Fibroblast of lung (primary cell): Measurements from ENCODE around the gene PPP1R9B. TPM values are rescaled to one million over a fixed set of nuclear protein-coding genes. Genes with fewer than 3 reads are reported as not detected.
A peak's percentile ranks its signal among the peaks of the same experiment; 100 is the strongest.

Experiments
- DNase-seq, 2 donors: peaks; one replicate each; pipeline versions ENCODE4 v3.0.0 to v3.0.0-alpha.2; 2010; ENCODE audit warnings: low read depth in 2 of 2
- H2AFZ ChIP-seq: 2 replicates; pipeline ENCODE4 v1.5.1; 2012; ENCODE audit warnings: low read length, control low read depth, inconsistent platforms
- H3K27ac ChIP-seq: 2 replicates; pipeline ENCODE4 v1.5.1; 2011; ENCODE audit warnings: low read length, control low read depth; ENCODE audit not compliant: insufficient read depth
- H3K27me3 ChIP-seq: 2 replicates; pipeline ENCODE4 v1.5.1; 2011; ENCODE audit warnings: mild to moderate bottlenecking, low read length; ENCODE audit not compliant: control insufficient read depth, insufficient read depth
- H3K36me3 ChIP-seq: 2 replicates; pipeline ENCODE4 v1.5.1; 2011; ENCODE audit warnings: low read length; ENCODE audit not compliant: control insufficient read depth, insufficient read depth
- H3K4me1 ChIP-seq: 2 replicates; pipeline ENCODE4 v1.5.1; 2011; ENCODE audit warnings: low read length; ENCODE audit not compliant: control insufficient read depth, insufficient read depth; ENCODE audit errors: extremely low read depth
- H3K4me2 ChIP-seq: 2 replicates; pipeline ENCODE4 v1.5.1; 2011; ENCODE audit warnings: low read length, control low read depth; ENCODE audit not compliant: insufficient read depth; ENCODE audit errors: extremely low read depth
- H3K4me3 ChIP-seq, 4 experiments: fragments of 200-600 bp in 1 of 4; sonication (generic) in 1 of 4; replicated peaks in 1 of 4; 2 replicates each; pipeline ENCODE4 v1.5.1; 2011 to 2016; ENCODE audit warnings: low read length in 4 of 4, low read depth in 3 of 4, mild to moderate bottlenecking in 3 of 4, control low read depth in 2 of 4, inconsistent platforms in 1 of 4, mixed read lengths in 1 of 4; ENCODE audit not compliant: insufficient read depth in 1 of 4; ENCODE audit errors: control extremely low read depth in 1 of 4
- H3K79me2 ChIP-seq: 2 replicates; pipeline ENCODE4 v1.5.1; 2012; ENCODE audit warnings: mild to moderate bottlenecking, low read length, inconsistent platforms; ENCODE audit not compliant: control insufficient read depth, insufficient read depth
- H3K9ac ChIP-seq: 2 replicates; pipeline ENCODE4 v1.5.1; 2011; ENCODE audit warnings: mild to moderate bottlenecking, low read length, control low read depth; ENCODE audit not compliant: insufficient read depth
- H3K9me3 ChIP-seq: 2 replicates; pipeline ENCODE4 v1.5.1; 2012; ENCODE audit warnings: low read depth, low read length; ENCODE audit not compliant: control insufficient read depth, insufficient read depth
- H4K20me1 ChIP-seq: 2 replicates; pipeline ENCODE4 v1.5.1; 2011; ENCODE audit warnings: low read length; ENCODE audit not compliant: control insufficient read depth, insufficient read depth; ENCODE audit errors: extremely low read depth
- EZH2 ChIP-seq: IDR thresholded peaks from 2 replicates; pipeline ENCODE4 v1.5.1; 2012; ENCODE audit warnings: low read length, control low read depth, mild to moderate bottlenecking; ENCODE audit errors: missing control alignments
- polyA plus RNA-seq, 2 donors: library from polyadenylated mRNA; depleted of rRNA in 1 of 2; stranded (reverse) in 1 of 2; unstranded in 1 of 2; fragments of >200 nt; gene quantifications; 2 replicates each; pipeline ENCODE4 v1.2.1, GENCODE V29; 2011 to 2012; ENCODE audit warnings: missing spikeins in 1 of 2
- total RNA-seq: library from RNA; depleted of rRNA; stranded (reverse); fragments of >200 nt; gene quantifications from 2 replicates; pipeline ENCODE4 v1.2.1, GENCODE V29; 2014
- TF ChIP-seq, protein P1 (sequence below), 2 donors: IDR thresholded peaks in 1 of 2; conservative IDR thresholded peaks in 1 of 2; 1 replicate in 1 of 2; 2 replicates in 1 of 2; pipeline ENCODE4 v1.5.1; 2011 to 2012; ENCODE audit warnings: low read length in 2 of 2, control low read depth in 1 of 2, inconsistent platforms in 1 of 2, low read depth in 1 of 2, mild to moderate bottlenecking in 1 of 2

PPP1R9B gene
- total and polyA plus RNA-seq, 2 donors (not counting 1 experiment from before 2014, with no cell fraction given): 22.1 to 41.5 TPM

DNA sequence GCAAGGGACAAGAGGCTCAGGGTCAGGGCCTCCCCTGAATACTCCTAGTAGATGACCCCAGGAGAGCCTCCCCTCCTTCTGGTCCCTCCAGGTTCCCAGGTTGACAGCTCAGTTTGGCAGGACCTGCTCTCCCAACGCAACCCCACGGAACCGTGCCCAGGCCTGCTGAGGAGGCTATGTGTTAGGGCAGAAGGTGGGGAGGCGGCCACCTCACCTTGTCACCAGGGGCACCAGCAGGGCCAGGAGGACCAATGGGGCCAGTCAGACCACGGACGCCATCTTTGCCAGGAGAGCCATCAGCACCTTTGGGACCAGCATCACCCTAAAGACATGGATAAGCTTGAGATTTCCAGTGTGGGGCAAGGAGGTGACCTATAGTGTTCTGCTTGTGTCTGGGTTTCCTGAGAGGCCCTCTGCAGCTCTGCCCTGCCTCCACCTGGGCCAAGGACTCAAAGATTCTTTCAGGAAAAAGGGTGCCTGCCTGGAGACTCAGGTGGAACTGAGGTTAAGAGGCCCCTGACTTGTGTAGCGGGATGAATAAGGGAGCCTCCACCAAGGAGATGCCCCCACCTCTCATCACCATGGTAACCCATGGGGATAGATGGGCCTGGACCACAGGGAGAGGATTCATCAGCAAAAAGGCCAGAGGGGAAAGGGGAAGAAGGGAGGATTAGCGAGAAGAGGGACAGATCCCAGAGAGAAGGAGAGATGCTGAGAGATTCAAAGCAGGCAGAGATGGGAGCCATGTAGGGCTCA lies 40.3 kb upstream of the PPP1R9B start:
- TF ChIP-seq EZH2: no peak
- TF ChIP-seq, protein P1, sequence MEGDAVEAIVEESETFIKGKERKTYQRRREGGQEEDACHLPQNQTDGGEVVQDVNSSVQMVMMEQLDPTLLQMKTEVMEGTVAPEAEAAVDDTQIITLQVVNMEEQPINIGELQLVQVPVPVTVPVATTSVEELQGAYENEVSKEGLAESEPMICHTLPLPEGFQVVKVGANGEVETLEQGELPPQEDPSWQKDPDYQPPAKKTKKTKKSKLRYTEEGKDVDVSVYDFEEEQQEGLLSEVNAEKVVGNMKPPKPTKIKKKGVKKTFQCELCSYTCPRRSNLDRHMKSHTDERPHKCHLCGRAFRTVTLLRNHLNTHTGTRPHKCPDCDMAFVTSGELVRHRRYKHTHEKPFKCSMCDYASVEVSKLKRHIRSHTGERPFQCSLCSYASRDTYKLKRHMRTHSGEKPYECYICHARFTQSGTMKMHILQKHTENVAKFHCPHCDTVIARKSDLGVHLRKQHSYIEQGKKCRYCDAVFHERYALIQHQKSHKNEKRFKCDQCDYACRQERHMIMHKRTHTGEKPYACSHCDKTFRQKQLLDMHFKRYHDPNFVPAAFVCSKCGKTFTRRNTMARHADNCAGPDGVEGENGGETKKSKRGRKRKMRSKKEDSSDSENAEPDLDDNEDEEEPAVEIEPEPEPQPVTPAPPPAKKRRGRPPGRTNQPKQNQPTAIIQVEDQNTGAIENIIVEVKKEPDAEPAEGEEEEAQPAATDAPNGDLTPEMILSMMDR (conservative IDR thresholded peaks at IDR 0.05 in 1 of 2, IDR thresholded peaks at IDR 0.05 in 1 of 2; ENCODE audit: low read depth in 1 of 2, low read length in 2 of 2): no peak
- H3K79me2 ChIP-seq: peaks cover 67% of the 10 kb centered on the region
- H3K4me1 ChIP-seq: peaks cover 22% of the 10 kb centered on the region
- H4K20me1 ChIP-seq: peaks cover 3% of the 10 kb centered on the region
- no peaks in the 10 kb centered on the region for H3K27me3 ChIP-seq
- H3K36me3 ChIP-seq: peaks cover 93% of the 10 kb centered on the region
- H3K4me3 ChIP-seq: peak overlapping the region in 1 of 4 experiments; percentile 25
- peak in 1 of 2 donors; percentile 71 for DNase-seq
- no peak overlapping the region for H3K9ac ChIP-seq
- no peak overlapping the region for H2AFZ ChIP-seq
- H3K27ac ChIP-seq: peak overlapping the region; percentile 52
- no peak overlapping the region for H3K4me2 ChIP-seq
- no peaks in the 10 kb centered on the region for H3K9me3 ChIP-seq

DNA sequence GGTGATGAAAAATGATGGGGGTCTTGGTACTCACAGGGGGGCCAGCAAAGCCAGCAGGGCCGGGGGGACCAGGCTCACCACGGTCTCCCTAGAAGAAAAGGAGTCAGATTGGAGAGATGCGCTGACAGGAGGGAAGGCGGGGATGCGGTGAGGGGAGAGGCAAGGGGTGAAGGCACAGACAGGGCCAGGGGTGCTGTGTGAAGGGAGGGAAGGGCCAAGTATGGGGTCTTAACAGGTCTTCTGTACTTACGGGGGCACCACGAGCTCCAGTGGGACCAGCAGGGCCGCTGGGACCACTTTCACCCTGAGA lies 39.8 kb upstream of the PPP1R9B start:
- Histone ChIP-seq H3K4me2 (no peak overlapping the region), H2AFZ (no peak overlapping the region), H3K9me3 (no peaks in the 10 kb centered on the region), H4K20me1 (peaks cover 5% of the 10 kb centered on the region), H3K27me3 (no peaks in the 10 kb centered on the region), H3K4me1 (peaks cover 22% of the 10 kb centered on the region), H3K4me3 (peak overlapping the region in 1 of 4 experiments; percentile 10), H3K79me2 (peaks cover 62% of the 10 kb centered on the region), H3K27ac (peak overlapping the region; percentile 60), H3K9ac (no peak overlapping the region), H3K36me3 (peaks cover 94% of the 10 kb centered on the region)
- DNase-seq: peak in 1 of 2 donors; percentile 61
- TF ChIP-seq EZH2: no peak
- TF ChIP-seq, protein P1 (conservative IDR thresholded peaks at IDR 0.05 in 1 of 2, IDR thresholded peaks at IDR 0.05 in 1 of 2; ENCODE audit: low read depth in 1 of 2, low read length in 2 of 2): no peak

DNA sequence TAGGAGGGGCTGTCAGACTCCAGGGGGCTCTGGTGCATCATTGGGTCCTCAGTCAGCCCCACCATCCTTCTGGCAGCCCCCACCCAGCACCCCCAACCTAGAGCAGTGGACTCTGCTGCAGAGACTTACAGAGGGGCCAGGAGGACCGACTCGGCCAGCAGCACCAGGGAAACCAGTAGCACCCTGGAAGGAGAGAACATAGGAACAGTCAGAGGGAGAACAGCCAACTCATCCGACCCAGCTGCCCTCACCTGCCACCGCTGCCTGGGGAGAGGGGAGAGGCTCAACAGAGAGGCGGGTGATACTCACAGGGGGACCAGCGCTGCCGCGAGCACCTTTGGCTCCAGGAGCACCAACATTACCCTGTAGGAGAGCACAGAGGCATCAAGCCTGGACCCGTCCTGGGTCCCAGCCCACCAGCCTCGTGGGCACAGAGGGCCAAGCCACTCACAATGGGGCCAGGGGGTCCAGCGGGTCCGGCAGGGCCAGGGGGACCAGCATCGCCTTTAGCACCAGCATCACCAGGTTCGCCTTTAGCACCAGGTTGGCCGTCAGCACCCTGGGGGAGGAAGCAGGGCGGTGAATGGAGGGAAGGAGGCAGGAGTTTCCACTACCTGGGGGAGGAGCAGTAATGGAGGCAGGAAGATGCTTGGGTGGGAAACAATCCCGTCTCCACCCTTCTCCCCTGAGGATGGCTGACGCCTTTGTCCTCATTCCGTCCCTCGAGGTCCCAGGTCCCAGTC lies 39.2 kb upstream of the PPP1R9B start:
- Histone ChIP-seq H3K36me3 (peaks cover 92% of the 10 kb centered on the region), H3K4me2 (no peak overlapping the region), H2AFZ (no peak overlapping the region), H3K4me1 (peaks cover 22% of the 10 kb centered on the region), H4K20me1 (peaks cover 5% of the 10 kb centered on the region), H3K4me3 (peak overlapping the region in 1 of 4 experiments; percentile 6), H3K79me2 (peaks cover 57% of the 10 kb centered on the region), H3K27me3 (no peaks in the 10 kb centered on the region), H3K9ac (no peak overlapping the region), H3K27ac (peak overlapping the region; percentile 60), H3K9me3 (no peaks in the 10 kb centered on the region)
- TF ChIP-seq, protein P1 (conservative IDR thresholded peaks at IDR 0.05 in 1 of 2, IDR thresholded peaks at IDR 0.05 in 1 of 2; ENCODE audit: low read depth in 1 of 2, low read length in 2 of 2): no peak
- no peak for TF ChIP-seq EZH2
- peak in 1 of 2 donors; percentile 71 for DNase-seq
